ENCODE results near the gene DNAJC24. TPM values are rescaled to one million over a fixed set of nuclear protein-coding genes. Genes with fewer than 3 reads are reported as not detected.

DNAJC24 gene
- total RNA-seq, 1 experiment from 2014 or later, result 18.3 TPM

DNA sequence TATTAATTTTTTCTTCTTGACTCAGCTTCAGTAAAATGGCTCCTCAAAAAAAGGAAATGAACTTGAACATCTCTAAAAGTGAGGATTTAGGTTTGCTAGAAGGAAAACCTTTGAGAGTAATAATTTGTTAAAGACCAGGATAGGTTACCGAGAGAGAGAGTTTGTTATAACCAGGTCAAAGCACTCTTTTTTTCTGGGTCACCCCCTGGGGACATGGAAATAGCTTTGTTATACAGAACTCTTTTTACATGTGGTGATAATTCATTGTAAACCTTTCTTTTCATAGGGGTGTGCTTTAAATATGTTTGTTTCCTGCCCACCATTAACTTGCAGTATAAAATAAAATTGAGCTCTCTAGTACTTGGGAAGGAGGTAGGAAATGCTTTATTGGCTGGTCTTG lies 47.7 kb downstream of the DNAJC24 start:
- CTCF ChIA-PET, result interaction anchor here (0.6 kb wide), 1 partner anchor 210 kb away, joined by 3 read pairs; no protein-coding TSS in a partner anchor

More for the DNA sequence above, 47.7 kb downstream of the DNAJC24 start:
- no peaks in the 10 kb centered on the region for H3K36me3 ChIP-seq (ENCODE audit: control insufficient read depth in 1 of 2, insufficient read depth in 2 of 2, low read length in 2 of 2)
- BruUV-seq (replicated peaks), result no TSS peak
- H3K4me1 ChIP-seq (ENCODE audit: control insufficient read depth in 1 of 2, insufficient read depth in 2 of 2, low read length in 2 of 2), result no peaks in the 10 kb centered on the region
- intact Hi-C loops (cut with micrococcal nuclease), result loop anchor here (10.0 kb wide), 1 partner anchor 57 kb away; no protein-coding TSS in a partner anchor
- ATAC-seq (no peak), DNase-seq (ENCODE audit: low read depth, low spot score) (no peak)
- H3K27me3 ChIP-seq (ENCODE audit: insufficient read depth, low read length), result no peaks in the 10 kb centered on the region
- no peak for TF ChIP-seq ZNF274 (IDR thresholded peaks at IDR 0.05; ENCODE audit: low read depth, low read length)
- TF ChIP-seq CEBPB (IDR thresholded peaks at IDR 0.05; ENCODE audit: low read depth), result no peak
- TF ChIP-seq CTCF (IDR thresholded peaks at IDR 0.05 in 2 of 3, conservative IDR thresholded peaks at IDR 0.05 in 1 of 3; ENCODE audit: borderline replicate concordance in 1 of 3, insufficient read depth in 1 of 3, low read depth in 2 of 3, low read length in 2 of 3), result no peak
- no peak for TF ChIP-seq POLR2AphosphoS5 (IDR thresholded peaks at IDR 0.05; ENCODE audit: low read depth, low read length)
- TF ChIP-seq POLR2A (IDR thresholded peaks at IDR 0.05; ENCODE audit: borderline replicate concordance, extremely low read depth, insufficient read depth, insufficient read length), result no peak
- TF ChIP-seq, protein P1, sequence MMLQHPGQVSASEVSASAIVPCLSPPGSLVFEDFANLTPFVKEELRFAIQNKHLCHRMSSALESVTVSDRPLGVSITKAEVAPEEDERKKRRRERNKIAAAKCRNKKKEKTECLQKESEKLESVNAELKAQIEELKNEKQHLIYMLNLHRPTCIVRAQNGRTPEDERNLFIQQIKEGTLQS (IDR thresholded peaks at IDR 0.05), result no peak
- no peak for TF ChIP-seq TCF7L2 (IDR thresholded peaks at IDR 0.05; ENCODE audit: borderline replicate concordance, extremely low read depth, insufficient read depth, insufficient read length)
- no peak for TF ChIP-seq ZFX (IDR thresholded peaks at IDR 0.05)
- TF ChIP-seq EZH2 (IDR thresholded peaks at IDR 0.05), result no peak
- no peak for TF ChIP-seq EZH2phosphoT487 (IDR thresholded peaks at IDR 0.05; ENCODE audit: borderline replicate concordance)
- no peak for TF ChIP-seq ELF1 (IDR thresholded peaks at IDR 0.05; ENCODE audit: borderline replicate concordance, low read depth)
- no peak overlapping the region for H3K9ac ChIP-seq (ENCODE audit: low read length)
- H3K9me3 ChIP-seq (ENCODE audit: control insufficient read depth in 1 of 2, insufficient read depth in 1 of 2, low read depth in 1 of 2, low read length in 2 of 2), result no peaks in the 10 kb centered on the region
- H4K20me1 ChIP-seq (ENCODE audit: insufficient read depth), result no peaks in the 10 kb centered on the region
- no peaks in the 10 kb centered on the region for H3K9me2 ChIP-seq (ENCODE audit: insufficient read depth)
- no peak overlapping the region for H3K27ac ChIP-seq (ENCODE audit: low read depth, low read length)
- no peak overlapping the region for H3K4me2 ChIP-seq (ENCODE audit: low read length)
- H3K79me2 ChIP-seq (ENCODE audit: insufficient read depth, low read length), result no peaks in the 10 kb centered on the region
- no peak overlapping the region for H3K4me3 ChIP-seq (replicated peaks in 1 of 2; ENCODE audit: low read depth in 1 of 2, low read length in 2 of 2)
- ChIA-PET RAD21 (ENCODE audit: low non-redundant PET in 1 of 2, low total read pairs in 2 of 2, uncharacterized antibody in 2 of 2, unreplicated experiment in 2 of 2) (no interaction called here), POLR2A (no interaction called here)
- no peak overlapping the region for H2AFZ ChIP-seq (ENCODE audit: low read depth, low read length, poor library complexity, severe bottlenecking)
